ENCODE data around the gene PIH1D1. TPM values are rescaled to one million over a fixed set of nuclear protein-coding genes. Genes with fewer than 3 reads are reported as not detected.

PIH1D1 gene
- total and polyA plus RNA-seq, 2 of the 13 experiments (the other 11 are each of a cell fraction or from before 2014, with no cell fraction given): 110 to 137 TPM

DNA sequence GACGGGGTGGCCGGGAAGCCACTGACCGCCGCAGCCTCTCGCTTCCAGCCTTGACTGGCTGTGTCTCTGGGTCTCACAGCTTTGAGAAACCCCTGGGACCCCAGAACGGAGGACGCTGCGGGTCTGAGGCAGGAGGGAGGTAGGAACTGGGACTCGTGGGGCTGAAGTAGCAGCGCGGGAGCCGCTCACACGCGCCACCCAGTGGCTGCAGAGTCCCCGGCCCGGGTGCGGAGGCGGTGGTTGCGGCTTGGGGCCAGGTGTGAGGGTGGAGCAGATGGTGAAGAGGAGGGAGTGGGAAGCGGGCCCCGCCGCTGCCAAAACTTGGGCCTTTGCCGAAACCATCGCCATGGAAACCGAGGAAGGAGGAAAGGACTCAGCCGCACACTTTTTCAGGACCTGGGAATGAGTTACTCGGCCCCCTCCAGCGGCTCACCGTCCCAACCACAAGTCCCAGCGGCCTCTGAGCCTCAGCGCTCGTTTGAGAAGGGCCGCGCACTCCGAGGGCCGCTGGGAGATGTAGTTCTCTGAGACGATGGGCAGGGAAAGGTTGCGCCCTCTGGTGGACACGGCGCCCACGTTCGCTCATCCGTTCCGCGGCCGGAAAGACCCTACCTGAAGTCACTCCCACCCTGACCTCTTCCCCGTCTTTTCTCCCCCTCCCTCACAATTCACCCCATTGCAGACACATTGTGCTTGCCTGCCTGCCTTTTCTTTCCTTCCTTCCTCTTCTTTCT, 8.1 kb downstream of the PIH1D1 start (continued):
- TF ChIP-seq, protein P1, sequence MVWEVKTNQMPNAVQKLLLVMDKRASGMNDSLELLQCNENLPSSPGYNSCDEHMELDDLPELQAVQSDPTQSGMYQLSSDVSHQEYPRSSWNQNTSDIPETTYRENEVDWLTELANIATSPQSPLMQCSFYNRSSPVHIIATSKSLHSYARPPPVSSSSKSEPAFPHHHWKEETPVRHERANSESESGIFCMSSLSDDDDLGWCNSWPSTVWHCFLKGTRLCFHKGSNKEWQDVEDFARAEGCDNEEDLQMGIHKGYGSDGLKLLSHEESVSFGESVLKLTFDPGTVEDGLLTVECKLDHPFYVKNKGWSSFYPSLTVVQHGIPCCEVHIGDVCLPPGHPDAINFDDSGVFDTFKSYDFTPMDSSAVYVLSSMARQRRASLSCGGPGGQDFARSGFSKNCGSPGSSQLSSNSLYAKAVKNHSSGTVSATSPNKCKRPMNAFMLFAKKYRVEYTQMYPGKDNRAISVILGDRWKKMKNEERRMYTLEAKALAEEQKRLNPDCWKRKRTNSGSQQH (CRISPR knock-in tag; IDR thresholded peaks at IDR 0.05; ENCODE audit: low read depth): peak; percentile 76; the same call in 1 of the 2 replicates
- TF ChIP-seq, protein P2, sequence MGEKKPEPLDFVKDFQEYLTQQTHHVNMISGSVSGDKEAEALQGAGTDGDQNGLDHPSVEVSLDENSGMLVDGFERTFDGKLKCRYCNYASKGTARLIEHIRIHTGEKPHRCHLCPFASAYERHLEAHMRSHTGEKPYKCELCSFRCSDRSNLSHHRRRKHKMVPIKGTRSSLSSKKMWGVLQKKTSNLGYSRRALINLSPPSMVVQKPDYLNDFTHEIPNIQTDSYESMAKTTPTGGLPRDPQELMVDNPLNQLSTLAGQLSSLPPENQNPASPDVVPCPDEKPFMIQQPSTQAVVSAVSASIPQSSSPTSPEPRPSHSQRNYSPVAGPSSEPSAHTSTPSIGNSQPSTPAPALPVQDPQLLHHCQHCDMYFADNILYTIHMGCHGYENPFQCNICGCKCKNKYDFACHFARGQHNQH (CRISPR knock-in tag; IDR thresholded peaks at IDR 0.05): no peak
- TF ChIP-seq TRIM24 (CRISPR knock-in tag; IDR thresholded peaks at IDR 0.05) (no peak), GLI4 (CRISPR knock-in tag; IDR thresholded peaks at IDR 0.05; ENCODE audit: borderline replicate concordance) (0 out of 2 replicates have a peak, but pooled peaks have one; percentile 21), SAP130 (CRISPR knock-in tag; IDR thresholded peaks at IDR 0.05; ENCODE audit: low read depth) (peak; percentile 33), SRSF1 (optimal IDR thresholded peaks at IDR 0.05; ENCODE audit: low read depth, low read length) (peak; percentile 50), SSRP1 (CRISPR knock-in tag; IDR thresholded peaks at IDR 0.05) (no peak; the same call in 1 of the 2 replicates), ZNF615 (CRISPR knock-in tag; IDR thresholded peaks at IDR 0.05; ENCODE audit: borderline replicate concordance) (0 out of 2 replicates have a peak, but pooled peaks have one; percentile 86), ZNF567 (CRISPR knock-in tag; IDR thresholded peaks at IDR 0.05; ENCODE audit: borderline replicate concordance) (no peak; the same call in 1 of the 2 replicates), SMAD1 (CRISPR knock-in tag; IDR thresholded peaks at IDR 0.05; ENCODE audit: borderline replicate concordance, low read depth) (0 out of 2 replicates have a peak, but pooled peaks have one; percentile 33), GTF2F1 (IDR thresholded peaks at IDR 0.05; ENCODE audit: low read length) (no peak), ARID2 (CRISPR knock-in tag; IDR thresholded peaks at IDR 0.05; ENCODE audit: borderline replicate concordance) (no peak), ZNF570 (CRISPR knock-in tag; IDR thresholded peaks at IDR 0.05; ENCODE audit: borderline replicate concordance) (0 out of 2 replicates have a peak, but pooled peaks have one; percentile 36), NFIC (IDR thresholded peaks at IDR 0.05; ENCODE audit: low read length) (no peak; the same call in 1 of the 2 replicates)
- TF ChIP-seq, protein P3, sequence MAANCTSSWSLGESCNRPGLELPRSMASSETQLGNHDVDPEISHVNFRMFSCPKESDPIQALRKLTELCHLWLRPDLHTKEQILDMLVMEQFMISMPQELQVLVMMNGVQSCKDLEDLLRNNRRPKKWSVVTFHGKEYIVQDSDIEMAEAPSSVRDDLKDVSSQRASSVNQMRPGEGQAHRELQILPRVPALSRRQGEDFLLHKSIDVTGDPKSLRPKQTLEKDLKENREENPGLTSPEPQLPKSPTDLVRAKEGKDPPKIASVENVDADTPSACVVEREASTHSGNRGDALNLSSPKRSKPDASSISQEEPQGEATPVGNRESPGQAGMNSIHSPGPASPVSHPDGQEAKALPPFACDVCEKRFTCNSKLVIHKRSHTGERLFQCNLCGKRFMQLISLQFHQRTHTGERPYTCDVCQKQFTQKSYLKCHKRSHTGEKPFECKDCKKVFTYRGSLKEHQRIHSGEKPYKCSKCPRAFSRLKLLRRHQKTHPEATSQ (CRISPR knock-in tag; IDR thresholded peaks at IDR 0.05; ENCODE audit: borderline replicate concordance): no peak
- TF ChIP-seq, protein P4, sequence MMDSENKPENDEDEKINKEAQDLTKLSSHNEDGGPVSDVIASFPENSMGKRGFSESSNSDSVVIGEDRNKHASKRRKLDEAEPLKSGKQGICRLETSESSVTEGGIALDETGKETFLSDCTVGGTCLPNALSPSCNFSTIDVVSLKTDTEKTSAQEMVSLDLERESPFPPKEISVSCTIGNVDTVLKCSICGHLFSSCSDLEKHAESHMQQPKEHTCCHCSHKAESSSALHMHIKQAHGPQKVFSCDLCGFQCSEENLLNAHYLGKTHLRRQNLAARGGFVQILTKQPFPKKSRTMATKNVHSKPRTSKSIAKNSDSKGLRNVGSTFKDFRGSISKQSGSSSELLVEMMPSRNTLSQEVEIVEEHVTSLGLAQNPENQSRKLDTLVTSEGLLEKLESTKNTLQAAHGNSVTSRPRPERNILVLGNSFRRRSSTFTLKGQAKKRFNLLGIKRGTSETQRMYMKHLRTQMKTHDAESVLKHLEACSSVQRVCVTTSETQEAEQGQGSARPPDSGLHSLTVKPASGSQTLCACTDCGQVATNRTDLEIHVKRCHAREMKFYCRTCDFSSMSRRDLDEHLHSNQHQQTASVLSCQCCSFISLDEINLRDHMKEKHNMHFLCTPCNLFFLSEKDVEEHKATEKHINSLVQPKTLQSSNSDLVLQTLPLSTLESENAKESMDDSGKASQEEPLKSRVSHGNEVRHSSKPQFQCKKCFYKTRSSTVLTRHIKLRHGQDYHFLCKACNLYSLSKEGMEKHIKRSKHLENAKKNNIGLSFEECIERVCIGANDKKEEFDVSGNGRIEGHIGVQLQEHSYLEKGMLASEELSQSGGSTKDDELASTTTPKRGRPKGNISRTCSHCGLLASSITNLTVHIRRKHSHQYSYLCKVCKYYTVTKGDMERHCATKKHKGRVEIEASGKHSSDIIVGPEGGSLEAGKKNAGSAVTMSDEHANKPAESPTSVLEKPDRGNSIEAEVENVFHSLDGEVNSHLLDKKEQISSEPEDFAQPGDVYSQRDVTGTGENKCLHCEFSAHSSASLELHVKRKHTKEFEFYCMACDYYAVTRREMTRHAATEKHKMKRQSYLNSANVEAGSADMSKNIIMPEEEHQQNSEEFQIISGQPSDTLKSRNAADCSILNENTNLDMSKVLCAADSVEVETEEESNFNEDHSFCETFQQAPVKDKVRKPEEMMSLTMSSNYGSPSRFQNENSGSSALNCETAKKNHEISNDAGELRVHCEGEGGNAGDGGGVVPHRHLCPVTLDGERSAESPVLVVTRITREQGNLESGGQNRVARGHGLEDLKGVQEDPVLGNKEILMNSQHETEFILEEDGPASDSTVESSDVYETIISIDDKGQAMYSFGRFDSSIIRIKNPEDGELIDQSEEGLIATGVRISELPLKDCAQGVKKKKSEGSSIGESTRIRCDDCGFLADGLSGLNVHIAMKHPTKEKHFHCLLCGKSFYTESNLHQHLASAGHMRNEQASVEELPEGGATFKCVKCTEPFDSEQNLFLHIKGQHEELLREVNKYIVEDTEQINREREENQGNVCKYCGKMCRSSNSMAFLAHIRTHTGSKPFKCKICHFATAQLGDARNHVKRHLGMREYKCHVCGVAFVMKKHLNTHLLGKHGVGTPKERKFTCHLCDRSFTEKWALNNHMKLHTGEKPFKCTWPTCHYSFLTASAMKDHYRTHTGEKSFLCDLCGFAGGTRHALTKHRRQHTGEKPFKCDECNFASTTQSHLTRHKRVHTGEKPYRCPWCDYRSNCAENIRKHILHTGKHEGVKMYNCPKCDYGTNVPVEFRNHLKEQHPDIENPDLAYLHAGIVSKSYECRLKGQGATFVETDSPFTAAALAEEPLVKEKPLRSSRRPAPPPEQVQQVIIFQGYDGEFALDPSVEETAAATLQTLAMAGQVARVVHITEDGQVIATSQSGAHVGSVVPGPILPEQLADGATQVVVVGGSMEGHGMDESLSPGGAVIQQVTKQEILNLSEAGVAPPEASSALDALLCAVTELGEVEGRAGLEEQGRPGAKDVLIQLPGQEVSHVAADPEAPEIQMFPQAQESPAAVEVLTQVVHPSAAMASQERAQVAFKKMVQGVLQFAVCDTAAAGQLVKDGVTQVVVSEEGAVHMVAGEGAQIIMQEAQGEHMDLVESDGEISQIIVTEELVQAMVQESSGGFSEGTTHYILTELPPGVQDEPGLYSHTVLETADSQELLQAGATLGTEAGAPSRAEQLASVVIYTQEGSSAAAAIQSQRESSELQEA (CRISPR knock-in tag; IDR thresholded peaks at IDR 0.05; ENCODE audit: not compliant biosample characterization): peak; percentile 50
